DOHH2 (cell line): ENCODE measurements around the gene ZNF792.
A peak's percentile ranks its signal among the peaks of the same experiment; 100 is the strongest.
"Not testable (repeated sequence)": the region's sequence is repeated elsewhere in the genome, so short reads cannot be mapped to it uniquely, and the experiment has no call there.

ENCODE experiments used
- H3F3A ChIP-seq: fragments of 200-600 bp; sonication (generic), shearing (Covaris generic); 2 replicates; pipeline ENCODE4 v1.6.0; 2016; ENCODE audit warnings: antibody characterized with exemption, mild to moderate bottlenecking; ENCODE audit not compliant: control insufficient read depth, insufficient read depth
- H3K27ac ChIP-seq: fragments of 200-600 bp; sonication (generic); 2 replicates; pipeline ENCODE4 v1.5.1; 2014; ENCODE audit warnings: low read depth, mild to moderate bottlenecking, low read length, moderate library complexity
- H3K27me3 ChIP-seq: fragments of 200-600 bp; sonication (generic); 2 replicates; pipeline ENCODE4 v1.6.1; 2014; ENCODE audit warnings: mild to moderate bottlenecking, low read length, mixed read lengths; ENCODE audit not compliant: control insufficient read depth
- H3K36me3 ChIP-seq: fragments of 200-600 bp; sonication (generic); 2 replicates; pipeline ENCODE4 v1.6.1; 2014; ENCODE audit warnings: mild to moderate bottlenecking, low read length, moderate library complexity, mixed read lengths; ENCODE audit not compliant: control insufficient read depth
- H3K4me1 ChIP-seq: fragments of 200-600 bp; sonication (generic); 2 replicates; pipeline ENCODE4 v1.6.1; 2014; ENCODE audit warnings: mild to moderate bottlenecking, low read length, mixed read lengths; ENCODE audit not compliant: control insufficient read depth
- H3K4me2 ChIP-seq: fragments of 200-600 bp; sonication (generic); 2 replicates; pipeline ENCODE4 v1.6.0; 2014; ENCODE audit warnings: mild to moderate bottlenecking, low read length, moderate library complexity
- H3K4me3 ChIP-seq: fragments of 200-600 bp; sonication (generic); 2 replicates; pipeline ENCODE4 v1.5.1; 2014; ENCODE audit warnings: mild to moderate bottlenecking, low read length, mixed read lengths
- H3K79me2 ChIP-seq: fragments of 200-600 bp; sonication (generic); 2 replicates; pipeline ENCODE4 v1.6.1; 2014; ENCODE audit warnings: mild to moderate bottlenecking, low read length, mixed read lengths; ENCODE audit not compliant: control insufficient read depth
- H3K9me2 ChIP-seq: fragments of 200-600 bp; sonication (generic); replicated peaks from 2 replicates; pipeline ENCODE4 v1.6.1; 2014; ENCODE audit warnings: mild to moderate bottlenecking, low read length, mixed read lengths; ENCODE audit not compliant: control insufficient read depth
- H3K9me3 ChIP-seq: fragments of 200-600 bp; sonication (generic); 2 replicates; pipeline ENCODE4 v1.6.1; 2014; ENCODE audit warnings: antibody characterized with exemption, low read length, mixed read lengths; ENCODE audit not compliant: control insufficient read depth, insufficient read depth
- H4K20me1 ChIP-seq: fragments of 200-600 bp; sonication (generic); 2 replicates; pipeline ENCODE4 v1.6.0; 2014; ENCODE audit warnings: low read depth, mild to moderate bottlenecking, antibody characterized with exemption, low read length, moderate library complexity; ENCODE audit not compliant: control insufficient read depth, insufficient read depth
- EZH2phosphoT487 ChIP-seq: fragments of 200-600 bp; sonication (generic); IDR thresholded peaks from 2 replicates; pipeline ENCODE4 v1.6.1; 2017; ENCODE audit warnings: borderline replicate concordance, mild to moderate bottlenecking, antibody characterized with exemption, low read length, moderate library complexity, mixed read lengths
- TF ChIP-seq, protein P1 (sequence below): fragments of 200-600 bp; sonication (generic); IDR thresholded peaks from one replicate; pipeline ENCODE4 v1.5.1; 2014; ENCODE audit warnings: antibody characterized with exemption, mild to moderate bottlenecking, low read depth, low read length; ENCODE audit not compliant: poor library complexity, severe bottlenecking

The ZNF792 gene

GRCh38 chr19:34967551-34967950 lies 3.5 kb upstream of the ZNF792 start:
- no peaks in the 10 kb centered on the region for H4K20me1 ChIP-seq
- H3F3A ChIP-seq: no peaks in the 10 kb centered on the region
- no peak overlapping the region for H3K4me2 ChIP-seq
- TF ChIP-seq, protein P1, sequence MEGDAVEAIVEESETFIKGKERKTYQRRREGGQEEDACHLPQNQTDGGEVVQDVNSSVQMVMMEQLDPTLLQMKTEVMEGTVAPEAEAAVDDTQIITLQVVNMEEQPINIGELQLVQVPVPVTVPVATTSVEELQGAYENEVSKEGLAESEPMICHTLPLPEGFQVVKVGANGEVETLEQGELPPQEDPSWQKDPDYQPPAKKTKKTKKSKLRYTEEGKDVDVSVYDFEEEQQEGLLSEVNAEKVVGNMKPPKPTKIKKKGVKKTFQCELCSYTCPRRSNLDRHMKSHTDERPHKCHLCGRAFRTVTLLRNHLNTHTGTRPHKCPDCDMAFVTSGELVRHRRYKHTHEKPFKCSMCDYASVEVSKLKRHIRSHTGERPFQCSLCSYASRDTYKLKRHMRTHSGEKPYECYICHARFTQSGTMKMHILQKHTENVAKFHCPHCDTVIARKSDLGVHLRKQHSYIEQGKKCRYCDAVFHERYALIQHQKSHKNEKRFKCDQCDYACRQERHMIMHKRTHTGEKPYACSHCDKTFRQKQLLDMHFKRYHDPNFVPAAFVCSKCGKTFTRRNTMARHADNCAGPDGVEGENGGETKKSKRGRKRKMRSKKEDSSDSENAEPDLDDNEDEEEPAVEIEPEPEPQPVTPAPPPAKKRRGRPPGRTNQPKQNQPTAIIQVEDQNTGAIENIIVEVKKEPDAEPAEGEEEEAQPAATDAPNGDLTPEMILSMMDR: no peak
- no peak for TF ChIP-seq EZH2phosphoT487
- no peak overlapping the region for H3K4me3 ChIP-seq
- H3K9me3 ChIP-seq: peaks cover 26% of the 10 kb centered on the region
- no peaks in the 10 kb centered on the region for H3K9me2 ChIP-seq
- no peak overlapping the region for H3K27ac ChIP-seq
- H3K27me3 ChIP-seq: no peaks in the 10 kb centered on the region
- H3K79me2 ChIP-seq: peaks cover 11% of the 10 kb centered on the region
- H3K36me3 ChIP-seq: no peaks in the 10 kb centered on the region
- peaks cover 10% of the 10 kb centered on the region for H3K4me1 ChIP-seq

DNA sequence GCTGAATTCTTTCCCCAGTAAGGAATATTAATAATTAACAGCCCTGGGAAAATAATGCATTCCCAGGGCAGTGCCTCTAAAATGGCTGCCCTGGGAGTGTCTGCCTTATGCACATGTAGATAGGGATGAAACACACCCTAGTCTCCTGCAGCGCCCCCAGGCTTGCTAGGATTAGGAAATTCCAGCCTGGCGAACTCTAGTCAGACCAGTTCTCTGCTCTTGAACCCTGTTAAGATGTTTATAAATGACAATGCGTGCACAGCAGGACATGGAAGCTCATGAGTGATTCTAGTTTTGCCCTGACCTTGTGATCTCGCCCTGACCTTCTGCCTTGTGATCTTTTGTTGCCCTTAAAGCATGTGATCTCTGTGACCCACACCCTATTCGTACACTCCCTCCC lies 1.5 kb upstream of the ZNF792 start:
- Histone ChIP-seq H3K4me1 (peaks cover 19% of the 10 kb centered on the region), H3K9me3 (peaks cover 31% of the 10 kb centered on the region), H3K36me3 (peaks cover 10% of the 10 kb centered on the region), H3K79me2 (peaks cover 28% of the 10 kb centered on the region)
- not testable (repeated sequence) for H3F3A ChIP-seq, H3K9me2 ChIP-seq, H3K4me3 ChIP-seq, H4K20me1 ChIP-seq, H3K27me3 ChIP-seq, H3K4me2 ChIP-seq, H3K27ac ChIP-seq

DNA sequence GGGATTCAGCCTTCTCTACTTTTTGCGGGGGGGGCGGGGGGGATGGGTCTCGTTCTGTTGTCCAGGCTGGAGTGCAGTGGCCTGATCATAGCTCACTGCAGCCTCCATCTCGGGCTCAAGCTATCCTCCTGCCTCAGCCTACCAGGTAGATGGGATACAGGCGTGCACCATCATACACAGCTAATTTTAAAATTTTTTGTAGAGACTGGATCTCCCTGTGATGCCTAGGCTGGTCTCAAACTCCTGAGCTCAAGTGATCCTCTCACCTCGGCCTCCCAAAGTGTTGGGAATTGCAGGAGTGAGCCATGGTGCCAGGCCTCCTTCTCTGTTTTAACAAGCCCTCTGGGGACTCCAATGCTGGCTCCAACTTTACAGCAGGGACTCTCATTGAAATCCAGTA lies 569 bp upstream of the ZNF792 start:
- Histone ChIP-seq H3K4me1 (peaks cover 19% of the 10 kb centered on the region), H3K27me3 (no peaks in the 10 kb centered on the region), H3K4me2 (peak overlapping the region; percentile 99), H3K9me3 (peaks cover 36% of the 10 kb centered on the region), H3K36me3 (peaks cover 20% of the 10 kb centered on the region), H3K27ac (no peak overlapping the region), H3K9me2 (no peaks in the 10 kb centered on the region), H3F3A (peaks cover 2% of the 10 kb centered on the region; the same call in 1 of the 2 replicates), H3K4me3 (peak overlapping the region; percentile 92), H4K20me1 (no peaks in the 10 kb centered on the region), H3K79me2 (peaks cover 28% of the 10 kb centered on the region)
- TF ChIP-seq, protein P1: no peak
- TF ChIP-seq EZH2phosphoT487: no peak

DNA sequence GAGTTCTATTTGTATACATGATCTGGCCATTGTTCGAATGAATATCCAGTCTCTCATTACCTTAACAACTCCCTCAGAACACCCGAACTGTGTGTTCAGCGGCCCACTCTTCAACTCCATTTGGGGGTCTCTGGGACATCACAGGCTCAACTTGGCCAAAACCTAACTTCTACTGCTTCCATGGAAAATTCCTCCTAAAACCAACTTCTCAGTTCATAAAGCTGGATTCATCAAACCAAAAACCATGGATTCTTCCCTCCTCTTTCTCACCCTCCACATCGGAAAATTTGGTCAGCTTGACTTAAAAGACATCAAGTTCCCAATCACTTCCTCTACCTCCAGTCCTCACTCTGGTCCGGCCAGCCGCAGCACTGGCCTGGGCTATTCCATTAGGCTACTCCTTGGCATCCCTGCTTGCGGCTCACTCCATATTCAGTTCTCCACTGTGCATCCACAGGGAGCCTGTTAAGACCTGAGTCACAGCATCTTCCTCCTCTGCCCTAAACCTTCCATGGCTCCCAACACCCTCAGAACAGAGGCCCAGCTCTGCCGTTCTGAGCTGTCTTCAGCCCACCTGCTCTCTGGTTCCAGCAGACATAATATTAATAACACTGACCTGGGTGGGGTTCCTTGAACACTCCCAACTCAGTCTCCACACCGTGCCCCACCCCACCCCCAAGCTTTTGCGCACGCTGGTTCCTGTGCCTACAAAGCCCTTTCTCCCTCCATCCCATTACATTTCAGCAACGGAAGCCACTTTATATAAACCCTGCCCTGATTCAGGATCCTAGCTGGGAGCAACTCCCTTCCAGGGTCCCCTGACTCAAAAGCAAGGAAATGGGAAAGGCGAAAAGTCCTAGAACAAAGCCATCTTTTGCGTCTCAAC lies 1.1 kb downstream of the ZNF792 start:
- H3K4me1 ChIP-seq: peaks cover 19% of the 10 kb centered on the region
- H3K27me3 ChIP-seq: no peaks in the 10 kb centered on the region
- H4K20me1 ChIP-seq: no peaks in the 10 kb centered on the region
- peaks cover 44% of the 10 kb centered on the region for H3K9me3 ChIP-seq
- H3F3A ChIP-seq: peaks cover 2% of the 10 kb centered on the region; the same call in 1 of the 2 replicates
- H3K9me2 ChIP-seq: no peaks in the 10 kb centered on the region
- peak overlapping the region; percentile 99 for H3K4me2 ChIP-seq
- peaks cover 36% of the 10 kb centered on the region for H3K36me3 ChIP-seq
- peak overlapping the region; percentile 51 for H3K27ac ChIP-seq
- no peak for TF ChIP-seq EZH2phosphoT487
- TF ChIP-seq, protein P1: no peak
- H3K4me3 ChIP-seq: peak overlapping the region; percentile 92
- peaks cover 28% of the 10 kb centered on the region for H3K79me2 ChIP-seq
